HEK293T (cell line): ENCODE measurements around the gene CYB5A.

Source experiments
- BHLHE40 ChIP-seq: fragments of 450-650 bp; IDR thresholded peaks from 2 replicates; pipeline ENCODE4 v1.6.1; 2016; ENCODE audit warnings: mild to moderate bottlenecking, moderate library complexity, borderline replicate concordance
- CTBP1 ChIP-seq: fragments of 450-650 bp; IDR thresholded peaks from 2 replicates; pipeline ENCODE4 v1.6.1; 2016; ENCODE audit warnings: borderline replicate concordance
- ELF4 ChIP-seq: fragments of 450-650 bp; IDR thresholded peaks from 2 replicates; pipeline ENCODE4 v1.6.1; 2017; ENCODE audit warnings: antibody characterized with exemption
- FOXK2 ChIP-seq: fragments of 450-650 bp; IDR thresholded peaks from 2 replicates; pipeline ENCODE4 v1.6.1; 2016; ENCODE audit warnings: mild to moderate bottlenecking
- FOXM1 ChIP-seq: fragments of 450-650 bp; IDR thresholded peaks from 2 replicates; pipeline ENCODE4 v1.6.1; 2017; ENCODE audit warnings: mild to moderate bottlenecking, borderline replicate concordance
- HDGF ChIP-seq: fragments of 450-650 bp; IDR thresholded peaks from 2 replicates; pipeline ENCODE4 v1.6.1; 2017; ENCODE audit warnings: antibody characterized with exemption, borderline replicate concordance
- L3MBTL2 ChIP-seq: fragments of 450-650 bp; conservative IDR thresholded peaks from 2 replicates; pipeline ENCODE4 v1.6.1; 2016; ENCODE audit warnings: mild to moderate bottlenecking
- SP1 ChIP-seq: fragments of 450-650 bp; IDR thresholded peaks from 2 replicates; pipeline ENCODE4 v1.6.1; 2017
- SUZ12 ChIP-seq: fragments of 450-650 bp; IDR thresholded peaks from 2 replicates; pipeline ENCODE4 v1.6.1; 2016; ENCODE audit warnings: mild to moderate bottlenecking
- TARDBP ChIP-seq: fragments of 450-650 bp; IDR thresholded peaks from 2 replicates; pipeline ENCODE4 v1.6.1; 2016
- ZNF384 ChIP-seq: fragments of 450-650 bp; IDR thresholded peaks from 2 replicates; pipeline ENCODE4 v1.6.1; 2016
- TF ChIP-seq, protein P1 (sequence below): fragments of 450-650 bp; IDR thresholded peaks from 2 replicates; pipeline ENCODE4 v1.6.1; 2016

DNA sequence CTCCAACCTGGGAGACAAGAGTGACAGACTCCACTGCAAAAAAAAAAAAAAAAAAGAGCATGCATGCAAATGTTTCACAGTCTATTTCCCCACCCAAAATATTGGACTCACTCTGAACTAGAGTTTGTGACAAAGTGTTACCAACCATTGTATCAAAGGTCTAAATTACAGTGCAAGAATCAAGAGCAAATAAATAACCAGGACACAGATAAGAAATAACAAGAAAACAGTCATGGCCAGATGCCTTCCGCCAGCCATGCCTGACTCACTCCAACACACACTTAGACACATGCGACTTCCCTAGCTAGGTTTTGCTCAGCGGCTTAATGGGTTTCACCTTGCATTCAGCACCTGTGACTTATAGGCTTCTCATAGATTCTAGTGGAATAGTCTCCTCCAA, 62.8 kb downstream of the CYB5A start:
- TF ChIP-seq, protein P1, sequence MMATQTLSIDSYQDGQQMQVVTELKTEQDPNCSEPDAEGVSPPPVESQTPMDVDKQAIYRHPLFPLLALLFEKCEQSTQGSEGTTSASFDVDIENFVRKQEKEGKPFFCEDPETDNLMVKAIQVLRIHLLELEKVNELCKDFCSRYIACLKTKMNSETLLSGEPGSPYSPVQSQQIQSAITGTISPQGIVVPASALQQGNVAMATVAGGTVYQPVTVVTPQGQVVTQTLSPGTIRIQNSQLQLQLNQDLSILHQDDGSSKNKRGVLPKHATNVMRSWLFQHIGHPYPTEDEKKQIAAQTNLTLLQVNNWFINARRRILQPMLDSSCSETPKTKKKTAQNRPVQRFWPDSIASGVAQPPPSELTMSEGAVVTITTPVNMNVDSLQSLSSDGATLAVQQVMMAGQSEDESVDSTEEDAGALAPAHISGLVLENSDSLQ: no peak
- TF ChIP-seq L3MBTL2: no peak
- no peak for TF ChIP-seq HDGF
- no peak for TF ChIP-seq FOXK2
- TF ChIP-seq FOXM1: no peak
- TF ChIP-seq ZNF384: no peak
- no peak for TF ChIP-seq CTBP1
- no peak for TF ChIP-seq TARDBP
- TF ChIP-seq SUZ12: no peak
- no peak for TF ChIP-seq SP1
- TF ChIP-seq BHLHE40: no peak
- no peak for TF ChIP-seq ELF4
